A549 (cell line): ENCODE results near the gene CATSPERZ.

Source experiments
- CEBPB ChIP-seq, 2 experiments: fragments of >200 bp in 1 of 2; sonication (Bioruptor Twin) in 1 of 2; formaldehyde crosslinking in 1 of 2; IDR thresholded peaks; 2 replicates each; pipeline ENCODE4 v1.6.1; 2012 to 2016
- CHD2 ChIP-seq: fragments of 150-350 bp; IDR thresholded peaks from 2 replicates; pipeline ENCODE4 v1.6.1; 2014; ENCODE audit warnings: low read length; ENCODE audit not compliant: partially characterized antibody
- TF ChIP-seq, protein P1 (sequence below): fragments of >200 bp; sonication (Bioruptor Twin); formaldehyde crosslinking; IDR thresholded peaks from 3 replicates; pipeline ENCODE4 v1.5.1; 2016

DNA sequence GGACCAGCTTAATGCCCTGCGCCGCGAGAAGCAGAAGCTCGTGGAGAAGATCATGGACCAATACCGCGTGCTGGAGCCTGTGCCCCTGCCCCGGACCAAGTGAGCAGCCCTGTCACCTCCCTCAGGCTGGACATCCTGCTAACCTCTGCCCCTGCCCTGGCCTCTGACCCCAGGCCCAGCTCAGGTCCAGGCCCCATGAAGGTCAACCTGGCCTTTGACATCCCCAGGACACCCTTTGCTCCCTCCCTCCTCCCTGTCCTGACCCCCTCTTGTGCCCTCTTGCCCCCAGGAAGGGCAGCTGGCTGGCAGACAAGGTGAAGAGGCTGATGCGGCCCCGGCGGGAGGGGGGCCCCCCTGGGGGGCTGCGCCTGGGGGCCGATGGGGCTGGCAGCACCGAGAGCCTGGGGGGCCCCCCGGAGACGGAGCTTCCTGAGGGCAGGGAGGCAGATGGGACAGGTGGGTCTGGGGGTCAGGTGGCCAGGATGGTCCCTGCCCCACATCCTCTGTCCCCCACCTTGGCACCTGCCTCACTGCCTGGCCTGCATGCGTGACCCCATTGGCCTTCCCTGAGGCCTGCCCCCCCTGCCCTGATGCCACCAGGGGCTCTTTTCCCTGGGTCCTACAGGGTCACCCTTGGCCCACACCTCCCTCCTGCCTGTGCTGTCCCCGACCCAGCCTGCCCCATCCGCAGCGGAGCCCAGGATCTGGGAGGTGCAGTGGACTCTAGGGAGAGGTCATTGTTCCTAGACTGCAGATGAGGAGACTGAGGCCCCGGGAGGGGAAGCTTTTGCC is 53.8 kb downstream of the CATSPERZ start:
- TF ChIP-seq, protein P1, sequence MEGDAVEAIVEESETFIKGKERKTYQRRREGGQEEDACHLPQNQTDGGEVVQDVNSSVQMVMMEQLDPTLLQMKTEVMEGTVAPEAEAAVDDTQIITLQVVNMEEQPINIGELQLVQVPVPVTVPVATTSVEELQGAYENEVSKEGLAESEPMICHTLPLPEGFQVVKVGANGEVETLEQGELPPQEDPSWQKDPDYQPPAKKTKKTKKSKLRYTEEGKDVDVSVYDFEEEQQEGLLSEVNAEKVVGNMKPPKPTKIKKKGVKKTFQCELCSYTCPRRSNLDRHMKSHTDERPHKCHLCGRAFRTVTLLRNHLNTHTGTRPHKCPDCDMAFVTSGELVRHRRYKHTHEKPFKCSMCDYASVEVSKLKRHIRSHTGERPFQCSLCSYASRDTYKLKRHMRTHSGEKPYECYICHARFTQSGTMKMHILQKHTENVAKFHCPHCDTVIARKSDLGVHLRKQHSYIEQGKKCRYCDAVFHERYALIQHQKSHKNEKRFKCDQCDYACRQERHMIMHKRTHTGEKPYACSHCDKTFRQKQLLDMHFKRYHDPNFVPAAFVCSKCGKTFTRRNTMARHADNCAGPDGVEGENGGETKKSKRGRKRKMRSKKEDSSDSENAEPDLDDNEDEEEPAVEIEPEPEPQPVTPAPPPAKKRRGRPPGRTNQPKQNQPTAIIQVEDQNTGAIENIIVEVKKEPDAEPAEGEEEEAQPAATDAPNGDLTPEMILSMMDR, result no peak
- TF ChIP-seq CEBPB (IDR thresholded peaks at IDR 0.05) (no peak), CHD2 (no peak)
